ENCODE measurements around the gene ZBTB4. TPM values are rescaled to one million over a fixed set of nuclear protein-coding genes. Genes with fewer than 3 reads are reported as not detected.

ZBTB4 gene
- total RNA-seq, 3 donors from 2014 or later (not counting 1 experiment from before 2014, with no cell fraction given): 64.0 to 72.5 (median 68.4) TPM

- Mint-ChIP-seq H3K9me3 (no peaks in the 10 kb centered on the region), H3K36me3 (no peaks in the 10 kb centered on the region), H3K4me3 (no peak overlapping the region), H3K27me3 (ENCODE audit: low read depth in 2 of 2) (no peaks in the 10 kb centered on the region), H3K4me1 (no peaks in the 10 kb centered on the region), H3K27ac (no peak overlapping the region)
- no peaks in the 10 kb centered on the region for H3K4me1 ChIP-seq (ENCODE audit: control insufficient read depth, insufficient read depth, low read length)
- 93% methylated on average over 29 of the region's 29 CpGs for WGBS (ENCODE audit: insufficient coverage)
- TF ChIP-seq CTCF (IDR thresholded peaks at IDR 0.05): no peak
- H3K27ac ChIP-seq (ENCODE audit: low read length): no peak overlapping the region
- intact Hi-C loops (cut with micrococcal nuclease): no loop called here
- H3K36me3 ChIP-seq (ENCODE audit: control insufficient read depth, insufficient read depth, low read length): no peaks in the 10 kb centered on the region
- no peaks in the 10 kb centered on the region for H3K9me3 ChIP-seq (ENCODE audit: control insufficient read depth, insufficient read depth, low read length)
- ATAC-seq (no peak), DNase-seq (no peak)
- no peak overlapping the region for H3K4me3 ChIP-seq (ENCODE audit: low read length)
- H3K27me3 ChIP-seq (ENCODE audit: control insufficient read depth, insufficient read depth, low read length): no peaks in the 10 kb centered on the region
These were observed 52.4 kb downstream of the ZBTB4 start for GRCh38 chr17:7426896-7427489.

- DNase-seq: no peak
- Mint-ChIP-seq H3K4me3 (no peak overlapping the region), H3K9me3 (no peaks in the 10 kb centered on the region), H3K27me3 (ENCODE audit: low read depth in 2 of 2) (no peaks in the 10 kb centered on the region), H3K36me3 (no peaks in the 10 kb centered on the region), H3K27ac (no peak overlapping the region), H3K4me1 (no peaks in the 10 kb centered on the region)
- H3K27ac ChIP-seq (ENCODE audit: low read length): no peak overlapping the region
- intact Hi-C loops (cut with micrococcal nuclease): no loop called here
- ATAC-seq: no peak
- no peaks in the 10 kb centered on the region for H3K9me3 ChIP-seq (ENCODE audit: control insufficient read depth, insufficient read depth, low read length)
- H3K36me3 ChIP-seq (ENCODE audit: control insufficient read depth, insufficient read depth, low read length): no peaks in the 10 kb centered on the region
- 94% methylated on average over 33 of the region's 33 CpGs for WGBS (ENCODE audit: insufficient coverage)
- H3K4me3 ChIP-seq (ENCODE audit: low read length): no peak overlapping the region
- H3K4me1 ChIP-seq (ENCODE audit: control insufficient read depth, insufficient read depth, low read length): no peaks in the 10 kb centered on the region
- H3K27me3 ChIP-seq (ENCODE audit: control insufficient read depth, insufficient read depth, low read length): no peaks in the 10 kb centered on the region
- TF ChIP-seq CTCF (IDR thresholded peaks at IDR 0.05): no peak
These were observed 53.1 kb downstream of the ZBTB4 start for GRCh38 chr17:7426203-7426863.

- Histone ChIP-seq H3K27me3 (ENCODE audit: control insufficient read depth, insufficient read depth, low read length) (no peaks in the 10 kb centered on the region), H3K27ac (ENCODE audit: low read length) (no peak overlapping the region), H3K4me3 (ENCODE audit: low read length) (no peak overlapping the region), H3K4me1 (ENCODE audit: control insufficient read depth, insufficient read depth, low read length) (no peaks in the 10 kb centered on the region), H3K9me3 (ENCODE audit: control insufficient read depth, insufficient read depth, low read length) (no peaks in the 10 kb centered on the region), H3K36me3 (ENCODE audit: control insufficient read depth, insufficient read depth, low read length) (no peaks in the 10 kb centered on the region)
- H3K27me3 Mint-ChIP-seq (ENCODE audit: low read depth in 2 of 2): no peaks in the 10 kb centered on the region
- no peaks in the 10 kb centered on the region for H3K4me1 Mint-ChIP-seq
- H3K36me3 Mint-ChIP-seq: no peaks in the 10 kb centered on the region
- no peak for ATAC-seq
- H3K9me3 Mint-ChIP-seq: no peaks in the 10 kb centered on the region
- 92% methylated on average over 8 of the region's 8 CpGs for WGBS (ENCODE audit: insufficient coverage)
- H3K27ac Mint-ChIP-seq: no peak overlapping the region
- intact Hi-C loops (cut with micrococcal nuclease): no loop called here
- no peak for TF ChIP-seq CTCF (IDR thresholded peaks at IDR 0.05)
- no peak overlapping the region for H3K4me3 Mint-ChIP-seq
- DNase-seq: no peak
These were observed 53.7 kb downstream of the ZBTB4 start for GRCh38 chr17:7425756-7426155.

GRCh38 chr17:7425316-7425715, 54.1 kb downstream of the ZBTB4 start, which contains the start of gene SPEM2:
SPEM2 (plus strand) TSS chr17:7425616; CDS start chr17:7425689, 73 bp downstream.
- H3K27ac ChIP-seq (ENCODE audit: low read length): no peak within 1 kb of the TSS
- H3K27ac Mint-ChIP-seq: no peak within 1 kb of the TSS
- no peaks in the 10 kb centered on the region for H3K36me3 Mint-ChIP-seq
- DNase-seq: no peak
- no peaks in the 10 kb centered on the region for H3K9me3 ChIP-seq (ENCODE audit: control insufficient read depth, insufficient read depth, low read length)
- no peaks in the 10 kb centered on the region for H3K27me3 ChIP-seq (ENCODE audit: control insufficient read depth, insufficient read depth, low read length)
- no peaks in the 10 kb centered on the region for H3K4me1 ChIP-seq (ENCODE audit: control insufficient read depth, insufficient read depth, low read length)
- no peaks in the 10 kb centered on the region for H3K9me3 Mint-ChIP-seq
- intact Hi-C loops (cut with micrococcal nuclease): no loop called here
- TF ChIP-seq CTCF (IDR thresholded peaks at IDR 0.05): no peak
- H3K4me3 Mint-ChIP-seq: no peak within 1 kb of the TSS
- ATAC-seq: no peak
- no peaks in the 10 kb centered on the region for H3K4me1 Mint-ChIP-seq
- 82% methylated on average over 5 of the region's 7 CpGs for WGBS (ENCODE audit: insufficient coverage)
- no peaks in the 10 kb centered on the region for H3K27me3 Mint-ChIP-seq (ENCODE audit: low read depth in 2 of 2)
- H3K36me3 ChIP-seq (ENCODE audit: control insufficient read depth, insufficient read depth, low read length): no peaks in the 10 kb centered on the region
- no peak within 1 kb of the TSS for H3K4me3 ChIP-seq (ENCODE audit: low read length)
